Peyer's patch (tissue), 4 donors: ENCODE data around the gene SPHK1.

ENCODE experiments used
- POLR2A ChIP-seq, 2 donors: fragments of 450-650 bp; IDR thresholded peaks; one replicate each; pipeline ENCODE4 v1.5.1; 2017; ENCODE audit warnings: antibody characterized with exemption in 2 of 2, mild to moderate bottlenecking in 2 of 2, moderate library complexity in 2 of 2
- TF ChIP-seq, protein P1 (sequence below), 6 experiments: fragments of 450-650 bp in 4 of 6; fragments of 200-600 bp in 2 of 6; sonication (generic) in 1 of 6; IDR thresholded peaks; one replicate each; pipeline ENCODE4 v1.5.1; 2017 to 2019; ENCODE audit warnings: antibody characterized with exemption in 6 of 6, mild to moderate bottlenecking in 3 of 6, moderate library complexity in 1 of 6

DNA sequence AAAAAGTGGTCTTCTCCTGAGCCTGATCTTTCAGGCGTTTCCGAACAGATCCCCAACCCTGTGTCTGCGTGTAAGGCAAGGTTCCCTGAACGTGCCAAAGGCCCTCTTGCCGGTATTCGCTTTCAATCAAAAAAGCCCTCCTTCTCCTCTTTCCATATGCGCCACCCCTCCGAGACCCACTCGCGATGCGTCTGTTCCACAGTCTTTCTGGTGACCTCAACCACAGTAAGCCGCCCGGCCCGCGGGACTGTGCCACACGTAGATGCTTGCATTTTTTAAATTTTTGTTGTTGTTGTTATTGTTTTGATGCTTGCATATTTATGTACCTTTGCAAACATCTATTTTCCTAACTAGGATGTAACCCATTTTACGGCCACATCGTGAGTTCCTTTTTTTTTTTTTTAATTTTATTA lies 30.1 kb upstream of the SPHK1 start:
- TF ChIP-seq POLR2A (IDR thresholded peaks at IDR 0.05) = no peak
- TF ChIP-seq, protein P1, sequence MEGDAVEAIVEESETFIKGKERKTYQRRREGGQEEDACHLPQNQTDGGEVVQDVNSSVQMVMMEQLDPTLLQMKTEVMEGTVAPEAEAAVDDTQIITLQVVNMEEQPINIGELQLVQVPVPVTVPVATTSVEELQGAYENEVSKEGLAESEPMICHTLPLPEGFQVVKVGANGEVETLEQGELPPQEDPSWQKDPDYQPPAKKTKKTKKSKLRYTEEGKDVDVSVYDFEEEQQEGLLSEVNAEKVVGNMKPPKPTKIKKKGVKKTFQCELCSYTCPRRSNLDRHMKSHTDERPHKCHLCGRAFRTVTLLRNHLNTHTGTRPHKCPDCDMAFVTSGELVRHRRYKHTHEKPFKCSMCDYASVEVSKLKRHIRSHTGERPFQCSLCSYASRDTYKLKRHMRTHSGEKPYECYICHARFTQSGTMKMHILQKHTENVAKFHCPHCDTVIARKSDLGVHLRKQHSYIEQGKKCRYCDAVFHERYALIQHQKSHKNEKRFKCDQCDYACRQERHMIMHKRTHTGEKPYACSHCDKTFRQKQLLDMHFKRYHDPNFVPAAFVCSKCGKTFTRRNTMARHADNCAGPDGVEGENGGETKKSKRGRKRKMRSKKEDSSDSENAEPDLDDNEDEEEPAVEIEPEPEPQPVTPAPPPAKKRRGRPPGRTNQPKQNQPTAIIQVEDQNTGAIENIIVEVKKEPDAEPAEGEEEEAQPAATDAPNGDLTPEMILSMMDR (IDR thresholded peaks at IDR 0.05) = peak in 1 of 6 experiments; percentile 1
